Esophagus squamous epithelium (tissue), 4 donors: ENCODE results near the gene FAP.

ENCODE experiments used
- CTCF ChIP-seq, 6 experiments: fragments of 450-650 bp in 4 of 6; fragments of 200-600 bp in 2 of 6; sonication (generic) in 2 of 6; IDR thresholded peaks; one replicate each; pipeline ENCODE4 v1.5.1; 2016 to 2019; ENCODE audit warnings: antibody characterized with exemption in 6 of 6, mild to moderate bottlenecking in 4 of 6, moderate library complexity in 4 of 6
- POLR2A ChIP-seq, 4 donors: fragments of 450-650 bp; IDR thresholded peaks; one replicate each; pipeline ENCODE4 v1.6.1; 2017; ENCODE audit warnings: antibody characterized with exemption in 4 of 4, mild to moderate bottlenecking in 4 of 4, moderate library complexity in 3 of 4

- TF ChIP-seq CTCF (IDR thresholded peaks at IDR 0.05) (no peak), POLR2A (IDR thresholded peaks at IDR 0.05) (no peak)
These were observed 34.1 kb upstream of the FAP start for GRCh38 chr2:162277381-162277780.
